Epithelial cell of proximal tubule (primary cell): ENCODE data around the gene FARS2. TPM values are rescaled to one million over a fixed set of nuclear protein-coding genes. Genes with fewer than 3 reads are reported as not detected.

Experiments used
- DNase-seq: peaks from one replicate; pipeline ENCODE4 v3.0.0-alpha.2; 2011; ENCODE audit warnings: low read depth
- H3K4me3 ChIP-seq: 2 replicates; pipeline ENCODE4 v1.5.1; 2011; ENCODE audit warnings: low read depth, mild to moderate bottlenecking, low read length
- total RNA-seq: library from RNA; depleted of rRNA; stranded (reverse); fragments of >200 nt; gene quantifications from 2 replicates; pipeline ENCODE4 v1.2.3, GENCODE V29; 2015
- TF ChIP-seq, protein P1 (sequence below): conservative IDR thresholded peaks from 2 replicates; pipeline ENCODE4 v1.5.1; 2012; ENCODE audit warnings: low read depth, mild to moderate bottlenecking, low read length

Gene FARS2
- total RNA-seq, 1 donor from 2014 or later: 7.7 TPM

DNA sequence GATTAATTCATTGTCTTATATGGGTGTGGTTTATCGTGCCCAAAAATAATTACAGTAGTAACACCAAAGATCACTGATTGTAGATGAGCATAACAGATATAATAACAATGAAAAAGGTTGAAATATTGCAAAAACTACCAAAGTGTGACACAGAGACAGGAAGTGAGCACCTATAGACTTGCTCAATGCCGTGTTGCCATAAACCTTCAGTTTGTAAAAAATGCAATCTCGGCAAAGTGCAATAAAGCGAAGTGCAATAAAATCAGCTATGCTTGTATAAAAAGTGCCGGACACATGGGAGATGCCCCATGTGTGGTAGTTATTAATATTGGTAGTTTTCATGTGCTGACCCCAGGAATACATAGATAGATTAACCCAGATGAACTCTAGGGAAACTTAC lies 552.8 kb downstream of the FARS2 start:
- no peak overlapping the region for H3K4me3 ChIP-seq
- no peak for DNase-seq
- TF ChIP-seq, protein P1, sequence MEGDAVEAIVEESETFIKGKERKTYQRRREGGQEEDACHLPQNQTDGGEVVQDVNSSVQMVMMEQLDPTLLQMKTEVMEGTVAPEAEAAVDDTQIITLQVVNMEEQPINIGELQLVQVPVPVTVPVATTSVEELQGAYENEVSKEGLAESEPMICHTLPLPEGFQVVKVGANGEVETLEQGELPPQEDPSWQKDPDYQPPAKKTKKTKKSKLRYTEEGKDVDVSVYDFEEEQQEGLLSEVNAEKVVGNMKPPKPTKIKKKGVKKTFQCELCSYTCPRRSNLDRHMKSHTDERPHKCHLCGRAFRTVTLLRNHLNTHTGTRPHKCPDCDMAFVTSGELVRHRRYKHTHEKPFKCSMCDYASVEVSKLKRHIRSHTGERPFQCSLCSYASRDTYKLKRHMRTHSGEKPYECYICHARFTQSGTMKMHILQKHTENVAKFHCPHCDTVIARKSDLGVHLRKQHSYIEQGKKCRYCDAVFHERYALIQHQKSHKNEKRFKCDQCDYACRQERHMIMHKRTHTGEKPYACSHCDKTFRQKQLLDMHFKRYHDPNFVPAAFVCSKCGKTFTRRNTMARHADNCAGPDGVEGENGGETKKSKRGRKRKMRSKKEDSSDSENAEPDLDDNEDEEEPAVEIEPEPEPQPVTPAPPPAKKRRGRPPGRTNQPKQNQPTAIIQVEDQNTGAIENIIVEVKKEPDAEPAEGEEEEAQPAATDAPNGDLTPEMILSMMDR: no peak

DNA sequence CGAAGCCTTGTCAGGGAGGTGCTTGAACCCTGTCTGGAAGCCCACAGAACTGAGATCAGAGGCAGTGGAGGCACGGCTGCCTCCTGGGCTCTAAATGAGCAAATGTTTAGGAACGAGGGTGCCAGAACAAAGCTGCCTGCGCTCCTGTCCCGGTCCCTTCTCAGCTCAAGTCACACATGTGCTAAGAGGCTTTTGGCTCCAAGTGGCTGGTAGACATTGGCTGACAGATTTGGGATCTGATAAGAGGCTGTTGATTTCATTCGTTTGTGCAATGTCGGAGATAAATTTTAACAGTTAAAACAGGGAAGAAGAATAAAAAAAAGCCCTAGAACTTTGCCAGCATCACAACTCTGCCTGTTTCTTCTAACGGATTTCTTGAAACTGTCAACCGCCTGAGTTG lies 553.6 kb downstream of the FARS2 start:
- no peak overlapping the region for H3K4me3 ChIP-seq
- TF ChIP-seq, protein P1: no peak
- no peak for DNase-seq

DNA sequence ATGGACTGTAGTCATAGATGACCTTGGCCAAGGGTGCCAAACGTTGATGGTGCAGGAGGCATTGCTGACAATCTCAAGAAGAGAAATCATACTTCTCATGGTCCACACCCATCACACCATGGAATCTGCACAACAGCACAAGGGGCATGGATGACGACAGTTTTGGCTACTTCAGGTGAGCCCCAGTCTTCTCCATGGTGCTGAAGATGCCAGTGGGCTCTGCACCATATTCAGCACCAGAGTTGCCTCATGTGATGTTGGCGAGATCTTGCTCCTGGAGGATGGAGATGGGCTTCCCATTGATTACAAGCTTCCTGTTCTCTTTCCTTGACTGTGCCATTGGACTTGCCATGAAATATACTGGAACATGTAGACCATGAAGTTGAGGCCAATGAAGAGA lies 556.6 kb downstream of the FARS2 start:
- TF ChIP-seq, protein P1: no peak
- no peak for DNase-seq
- no peak overlapping the region for H3K4me3 ChIP-seq

DNA sequence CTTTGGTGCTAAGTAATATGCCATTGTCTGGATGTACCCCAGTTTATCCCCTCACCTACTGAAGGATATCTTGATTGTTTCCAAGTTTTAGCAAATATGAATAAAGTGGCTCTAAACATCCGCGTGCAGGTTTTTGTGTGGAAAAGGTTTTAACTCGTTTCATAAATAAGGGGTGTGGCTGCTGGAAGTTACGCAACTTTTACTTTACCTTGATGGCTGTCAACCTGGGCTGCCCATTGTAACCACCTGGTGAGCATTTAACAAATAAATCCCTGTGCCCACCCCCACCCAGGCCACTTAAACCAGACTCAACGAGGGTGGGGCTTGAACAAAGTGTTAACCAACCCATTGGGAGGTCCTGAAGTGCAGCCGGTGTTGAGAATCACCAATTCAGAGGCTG lies 557.6 kb downstream of the FARS2 start:
- H3K4me3 ChIP-seq: no peak overlapping the region
- TF ChIP-seq, protein P1: no peak
- no peak for DNase-seq

Other genes with a start within 250 kb of the FARS2 start
- 0.94 and 2.5 TPM in 2 replicates for gene PPP1R3G, start 176.2 kb upstream of the FARS2 start, total RNA-seq
- gene LYRM4, start 563 bp upstream of the FARS2 start, total RNA-seq: 17.8 and 30.7 TPM in 2 replicates